RWPE2 (cell line): ENCODE data around the gene TICAM2.
A peak's percentile ranks its signal among the peaks of the same experiment; 100 is the strongest.

ENCODE experiments used
- ATAC-seq: fragments of 200-7000 bp; cut with Tn5 transposase; 3 replicates; pipeline ENCODE4 v1.9.1; 2021; ENCODE audit warnings: low read depth
- DNase-seq: peaks from one replicate; pipeline ENCODE4 v3.0.0-alpha.2; 2020; ENCODE audit warnings: low spot score
- H3K27ac ChIP-seq: fragments of 450-650 bp; 2 replicates; pipeline ENCODE4 v1.5.1; 2017; ENCODE audit warnings: mild to moderate bottlenecking; ENCODE audit not compliant: poor library complexity, severe bottlenecking
- H3K27me3 ChIP-seq: fragments of 250-450 bp; sonication (Bioruptor Pico); 2 replicates; pipeline ENCODE4 v1.5.1; 2021; ENCODE audit warnings: mild to moderate bottlenecking, moderate library complexity; ENCODE audit not compliant: insufficient read depth, poor library complexity, severe bottlenecking
- H3K36me3 ChIP-seq: fragments of 250-450 bp; sonication (Bioruptor Pico); 2 replicates; pipeline ENCODE4 v1.5.1; 2020; ENCODE audit warnings: low read depth, mild to moderate bottlenecking, moderate library complexity
- H3K4me1 ChIP-seq: fragments of 250-450 bp; sonication (Bioruptor Pico); 2 replicates; pipeline ENCODE4 v1.5.1; 2021; ENCODE audit warnings: mild to moderate bottlenecking, moderate library complexity; ENCODE audit not compliant: insufficient read depth, poor library complexity, severe bottlenecking
- H3K4me3 ChIP-seq: fragments of 250-450 bp; sonication (Bioruptor Pico); 2 replicates; pipeline ENCODE4 v1.5.1; 2021; ENCODE audit warnings: mild to moderate bottlenecking, moderate library complexity; ENCODE audit not compliant: severe bottlenecking
- H3K9me3 ChIP-seq: fragments of 250-450 bp; sonication (Bioruptor Pico); 2 replicates; pipeline ENCODE4 v1.5.1; 2021; ENCODE audit warnings: mild to moderate bottlenecking, moderate library complexity; ENCODE audit not compliant: severe bottlenecking
- TF ChIP-seq, protein P1 (sequence below): fragments of 450-650 bp; IDR thresholded peaks from one replicate; pipeline ENCODE4 v1.5.1; 2017; ENCODE audit warnings: mild to moderate bottlenecking, moderate library complexity; ENCODE audit not compliant: poor library complexity, severe bottlenecking

The TICAM2 gene

DNA sequence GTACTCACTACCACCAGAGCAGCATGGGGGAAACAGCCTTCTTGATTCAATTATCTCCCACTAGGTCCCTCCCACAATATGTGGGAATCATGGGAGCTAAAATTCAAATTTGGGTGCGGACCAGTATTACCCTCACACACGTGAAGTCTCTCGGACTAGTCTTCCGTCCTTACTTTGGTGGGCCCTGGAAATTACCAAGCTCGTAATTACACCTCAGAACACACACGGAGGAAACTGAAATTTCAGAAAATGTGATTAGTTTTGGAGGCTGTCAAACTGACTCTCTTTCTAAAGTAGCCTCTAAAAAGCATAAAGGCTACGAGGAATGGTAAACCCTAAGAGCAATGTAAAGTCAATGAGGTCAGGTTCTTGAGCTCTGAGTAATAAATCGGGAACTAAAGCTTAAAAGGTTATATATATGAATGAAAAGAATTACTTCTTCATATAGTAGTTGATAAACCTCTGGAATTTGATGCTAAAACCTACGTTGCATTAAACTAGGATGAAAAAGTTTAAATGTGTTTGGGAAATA, 56.9 kb downstream of the TICAM2 start:
- DNase-seq: no peak
- TF ChIP-seq, protein P1, sequence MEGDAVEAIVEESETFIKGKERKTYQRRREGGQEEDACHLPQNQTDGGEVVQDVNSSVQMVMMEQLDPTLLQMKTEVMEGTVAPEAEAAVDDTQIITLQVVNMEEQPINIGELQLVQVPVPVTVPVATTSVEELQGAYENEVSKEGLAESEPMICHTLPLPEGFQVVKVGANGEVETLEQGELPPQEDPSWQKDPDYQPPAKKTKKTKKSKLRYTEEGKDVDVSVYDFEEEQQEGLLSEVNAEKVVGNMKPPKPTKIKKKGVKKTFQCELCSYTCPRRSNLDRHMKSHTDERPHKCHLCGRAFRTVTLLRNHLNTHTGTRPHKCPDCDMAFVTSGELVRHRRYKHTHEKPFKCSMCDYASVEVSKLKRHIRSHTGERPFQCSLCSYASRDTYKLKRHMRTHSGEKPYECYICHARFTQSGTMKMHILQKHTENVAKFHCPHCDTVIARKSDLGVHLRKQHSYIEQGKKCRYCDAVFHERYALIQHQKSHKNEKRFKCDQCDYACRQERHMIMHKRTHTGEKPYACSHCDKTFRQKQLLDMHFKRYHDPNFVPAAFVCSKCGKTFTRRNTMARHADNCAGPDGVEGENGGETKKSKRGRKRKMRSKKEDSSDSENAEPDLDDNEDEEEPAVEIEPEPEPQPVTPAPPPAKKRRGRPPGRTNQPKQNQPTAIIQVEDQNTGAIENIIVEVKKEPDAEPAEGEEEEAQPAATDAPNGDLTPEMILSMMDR: no peak
- Histone ChIP-seq H3K27me3 (no peaks in the 10 kb centered on the region), H3K36me3 (peaks cover 30% of the 10 kb centered on the region), H3K4me1 (peaks cover 17% of the 10 kb centered on the region), H3K9me3 (peaks cover 7% of the 10 kb centered on the region), H3K27ac (peak overlapping the region; percentile 73), H3K4me3 (no peak overlapping the region)
- no peak for ATAC-seq

DNA sequence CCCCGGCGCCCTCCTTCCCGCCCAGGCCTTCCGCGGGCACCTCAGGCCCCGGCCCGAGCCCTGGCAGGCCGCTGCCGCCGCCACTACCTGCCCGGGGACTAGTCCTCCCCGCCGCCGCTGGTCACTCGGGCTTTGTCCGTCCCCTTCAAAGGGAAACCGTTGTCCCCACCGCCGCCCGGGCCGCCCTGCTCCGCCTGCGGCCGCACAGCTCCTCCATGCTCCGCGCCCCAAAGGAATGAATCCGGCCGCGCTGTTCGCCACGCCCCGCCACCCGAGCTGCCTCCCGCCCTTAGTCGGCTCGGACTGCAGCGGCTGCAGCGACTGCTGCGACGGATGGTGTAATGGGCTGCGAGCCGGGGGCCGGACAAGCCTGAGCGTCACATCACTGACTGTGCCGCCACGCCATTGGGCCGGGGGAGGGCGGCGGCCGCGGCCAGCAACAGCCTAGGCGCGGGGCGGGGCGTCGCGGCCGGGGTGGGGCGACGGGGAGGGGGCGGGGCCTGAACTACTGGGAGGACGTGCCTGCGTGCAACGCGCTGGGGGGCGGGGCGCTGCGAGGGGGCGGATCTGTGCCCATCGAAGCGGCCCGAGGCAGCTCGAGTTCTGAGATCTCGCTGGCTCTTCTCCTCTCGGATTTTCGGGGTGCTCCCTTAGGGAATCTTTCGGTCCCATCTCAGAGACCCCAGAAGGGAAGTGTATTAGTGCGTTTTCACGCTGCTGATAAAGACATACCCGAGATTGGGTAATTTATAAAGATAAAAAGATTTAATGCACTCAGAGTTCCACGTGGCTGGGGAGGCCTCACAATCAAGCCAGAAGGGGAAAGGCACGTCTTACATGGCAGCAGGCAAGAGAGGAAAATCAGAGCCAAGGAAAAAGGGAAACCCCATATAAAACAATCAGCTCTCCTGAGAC, 57.6 kb downstream of the TICAM2 start, which contains the start of gene FEM1C:
FEM1C (minus strand) TSS at position 340 of the 915 bp plus-strand sequence. CDS start 1,282 bp downstream, outside the sequence.
- peaks cover 7% of the 10 kb centered on the region for H3K9me3 ChIP-seq
- H3K36me3 ChIP-seq: peaks cover 37% of the 10 kb centered on the region
- ATAC-seq: peak; percentile 97
- DNase-seq: peak; percentile 99
- H3K27me3 ChIP-seq: no peaks in the 10 kb centered on the region
- H3K27ac ChIP-seq: peak within 1 kb of the TSS; percentile 73
- TF ChIP-seq, protein P1: no peak
- H3K4me1 ChIP-seq: peaks cover 21% of the 10 kb centered on the region
- peak within 1 kb of the TSS; percentile 84 for H3K4me3 ChIP-seq

DNA sequence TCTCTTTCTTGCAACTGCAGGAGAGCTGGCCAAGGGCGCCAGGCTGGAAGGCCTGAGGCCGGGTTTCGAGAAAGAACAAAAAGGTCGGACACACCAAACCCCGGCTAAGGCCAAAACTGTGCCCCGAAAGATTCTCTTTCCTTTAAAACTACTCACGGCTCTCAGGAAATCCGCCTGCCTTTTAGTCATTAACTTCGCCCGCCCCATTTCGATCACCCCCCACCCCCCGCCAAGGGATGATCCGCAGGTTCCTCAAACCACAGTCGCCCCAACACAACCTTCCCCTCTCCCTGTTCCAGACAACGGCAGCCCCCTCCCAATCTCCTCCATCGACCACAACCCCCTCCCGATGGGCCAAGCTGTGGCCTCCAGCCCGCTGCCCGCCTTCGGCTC, 58.2 kb downstream of the TICAM2 start:
- H3K36me3 ChIP-seq: peaks cover 43% of the 10 kb centered on the region
- TF ChIP-seq, protein P1: no peak
- ATAC-seq: peak; percentile 15; the same call in 2 of the 3 replicates

DNA sequence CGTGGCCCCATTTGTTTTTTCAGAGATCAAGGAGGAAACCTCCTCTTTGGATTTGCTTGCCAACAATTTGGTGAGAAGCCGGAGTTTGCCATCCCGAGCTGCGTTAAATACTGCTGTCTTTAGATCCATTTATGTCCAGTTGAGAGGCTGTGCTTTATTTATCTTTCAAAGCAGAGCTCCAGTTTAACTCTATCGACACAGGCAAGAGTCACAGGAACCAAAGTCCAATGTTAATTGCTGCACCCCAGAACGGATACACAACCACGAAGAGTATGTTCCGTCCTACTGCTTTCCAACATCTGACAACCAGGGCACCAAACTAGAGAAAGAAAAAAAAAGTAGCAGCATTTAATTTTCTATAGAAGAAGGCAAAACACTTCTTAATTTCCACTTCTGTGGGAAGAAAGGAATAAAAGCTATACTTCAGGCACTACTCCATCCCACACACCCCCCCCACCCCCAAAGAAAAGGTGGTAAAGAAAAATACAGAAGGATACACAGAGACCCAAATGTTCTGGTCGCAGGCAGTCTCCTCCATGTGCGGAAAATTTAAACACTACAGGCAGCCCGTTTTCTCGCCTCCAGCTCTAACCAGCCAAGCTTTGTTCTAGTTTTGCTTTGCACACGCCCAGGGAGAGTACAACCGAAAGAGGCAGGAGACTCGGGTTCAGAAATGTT, 58.8 kb downstream of the TICAM2 start:
- peak; percentile 5; the same call in 2 of the 3 replicates for ATAC-seq
- Histone ChIP-seq H3K4me3 (peak overlapping the region; percentile 84), H3K27me3 (no peaks in the 10 kb centered on the region), H3K9me3 (peaks cover 7% of the 10 kb centered on the region), H3K4me1 (peaks cover 21% of the 10 kb centered on the region), H3K36me3 (peaks cover 49% of the 10 kb centered on the region), H3K27ac (peak overlapping the region; percentile 73)
- no peak for DNase-seq
- TF ChIP-seq, protein P1: no peak

More for the DNA sequence above, 58.2 kb downstream of the TICAM2 start:
- no peak for DNase-seq
- H3K27ac ChIP-seq: peak overlapping the region; percentile 73
- peak overlapping the region; percentile 84 for H3K4me3 ChIP-seq
- no peaks in the 10 kb centered on the region for H3K27me3 ChIP-seq
- H3K9me3 ChIP-seq: peaks cover 7% of the 10 kb centered on the region
- H3K4me1 ChIP-seq: peaks cover 21% of the 10 kb centered on the region
